Rectal smooth muscle tissue (tissue), 1 donor: Measurements from ENCODE around the gene A4GALT.

Experiments
- H3K27ac ChIP-seq: one replicate; pipeline ENCODE4 v1.7.0; 2013; ENCODE audit warnings: low read depth, low read length, inconsistent platforms
- H3K27me3 ChIP-seq: one replicate; pipeline ENCODE4 v1.7.0; 2013; ENCODE audit warnings: low read length; ENCODE audit not compliant: control insufficient read depth, insufficient read depth
- H3K36me3 ChIP-seq: one replicate; pipeline ENCODE4 v1.7.0; 2013; ENCODE audit warnings: low read length; ENCODE audit not compliant: control insufficient read depth, insufficient read depth
- H3K4me1 ChIP-seq: one replicate; pipeline ENCODE4 v1.7.0; 2013; ENCODE audit warnings: low read length; ENCODE audit not compliant: control insufficient read depth, insufficient read depth
- H3K4me3 ChIP-seq: one replicate; pipeline ENCODE4 v1.7.0; 2013; ENCODE audit warnings: low read length
- H3K9ac ChIP-seq: one replicate; pipeline ENCODE4 v1.7.0; 2013; ENCODE audit warnings: low read length

Gene A4GALT

DNA sequence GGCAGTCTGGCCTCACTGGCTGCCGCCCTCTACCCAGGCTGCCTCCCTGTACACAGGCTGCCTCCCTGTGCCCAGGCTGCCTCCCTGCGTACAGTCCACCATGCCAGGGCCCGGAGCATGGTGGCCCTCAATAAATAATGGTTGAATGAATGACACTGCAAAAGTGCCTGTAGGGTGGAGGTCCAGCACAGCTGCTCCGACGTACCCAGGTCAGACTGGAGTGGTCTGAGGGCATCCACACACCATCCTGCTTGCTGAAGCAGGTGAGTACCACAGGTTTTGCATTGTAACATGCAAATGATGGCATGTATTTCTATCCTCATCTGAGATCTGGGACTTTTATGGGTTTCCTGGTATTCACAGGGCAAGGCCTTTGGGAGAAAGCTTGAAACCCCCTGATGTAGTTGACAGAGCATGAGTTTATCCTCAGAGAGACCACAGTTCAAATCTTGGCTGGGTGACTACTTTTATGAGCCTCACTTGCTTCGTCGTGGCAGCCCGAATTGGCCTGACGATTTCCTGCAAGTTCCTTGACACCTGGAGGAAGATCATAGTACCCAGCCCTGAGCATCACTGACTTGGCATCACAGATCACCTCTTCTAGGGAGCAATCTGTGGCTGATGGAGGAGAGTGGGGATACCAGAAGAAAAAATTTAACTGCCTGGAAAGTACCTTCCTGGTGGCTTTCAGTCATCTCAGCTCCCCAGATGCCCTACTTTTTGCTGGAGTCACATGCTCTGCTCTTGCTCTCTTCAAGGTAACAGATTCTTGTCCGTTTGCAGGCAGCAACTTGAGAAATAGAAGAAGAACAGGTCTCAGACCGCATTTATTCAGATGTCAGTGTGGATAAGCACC lies 55.5 kb downstream of the A4GALT start:
- Histone ChIP-seq H3K27ac (no peak overlapping the region), H3K36me3 (no peaks in the 10 kb centered on the region), H3K27me3 (no peaks in the 10 kb centered on the region), H3K4me3 (no peak overlapping the region), H3K9ac (no peak overlapping the region), H3K4me1 (no peaks in the 10 kb centered on the region)

DNA sequence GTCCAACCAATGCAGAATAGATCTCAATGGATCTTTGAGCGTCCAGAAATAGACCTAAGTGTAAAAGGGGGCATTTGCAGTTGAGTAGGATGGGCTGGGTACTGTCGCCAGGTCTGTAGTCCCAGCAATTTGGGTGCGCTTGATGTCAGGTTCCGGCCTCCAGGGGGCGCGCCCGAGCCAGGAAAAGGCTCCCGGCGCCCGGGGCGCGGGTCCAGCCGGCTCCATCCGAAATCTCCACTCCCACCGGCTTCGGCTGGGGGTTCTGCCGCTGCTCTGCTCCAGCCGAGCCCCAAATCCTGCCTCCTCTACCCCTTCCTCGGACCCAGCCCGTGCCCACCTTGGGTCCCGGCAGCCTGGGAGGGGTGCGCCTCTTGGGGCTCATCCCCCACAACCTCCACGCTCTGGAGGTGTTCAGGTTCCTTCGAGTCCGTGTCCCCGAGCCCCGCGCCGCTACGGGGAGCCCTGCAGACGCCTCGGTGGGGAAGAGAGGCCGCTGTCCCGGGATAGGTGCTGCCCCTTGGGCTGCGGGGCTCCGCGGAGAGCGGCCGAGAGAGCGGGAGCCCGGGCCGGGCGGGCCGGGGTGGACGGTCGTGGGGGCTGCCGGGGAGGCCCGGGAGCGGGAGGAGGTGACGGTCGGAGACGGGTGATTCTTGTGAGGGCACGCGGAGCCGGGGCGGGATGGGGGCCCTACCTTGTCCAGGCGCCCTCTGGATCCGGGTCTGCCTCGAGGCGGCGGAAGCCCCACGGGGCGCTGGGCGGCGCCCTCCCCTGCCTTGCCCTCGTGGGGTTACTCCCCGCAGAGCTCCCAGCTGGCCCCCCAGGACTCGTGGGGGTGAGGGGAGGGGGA lies 58.5 kb downstream of the A4GALT start:
- Histone ChIP-seq H3K36me3 (no peaks in the 10 kb centered on the region), H3K27ac (no peak overlapping the region), H3K4me3 (peak overlapping the region; percentile 75), H3K9ac (peak overlapping the region; percentile 68), H3K27me3 (no peaks in the 10 kb centered on the region), H3K4me1 (no peaks in the 10 kb centered on the region)

DNA sequence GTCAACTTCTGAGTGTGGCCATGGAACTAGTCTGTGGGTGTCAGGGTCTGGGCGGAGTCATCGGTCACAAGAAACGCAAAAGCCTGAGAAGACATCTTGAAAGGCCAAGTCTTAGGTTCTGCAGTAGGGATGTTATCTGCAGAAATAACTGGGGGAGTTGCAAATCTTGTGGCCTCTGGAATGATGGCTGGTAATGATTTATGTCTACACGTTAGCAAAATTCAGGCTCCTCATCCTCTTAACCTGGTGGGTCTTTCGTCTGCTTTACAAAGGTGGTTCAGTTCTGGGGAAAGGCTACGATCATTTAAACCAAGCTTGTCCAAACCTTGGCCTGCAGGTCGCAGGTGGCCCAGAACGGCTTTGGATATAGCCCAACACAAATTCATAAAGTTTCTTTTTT lies 64.1 kb downstream of the A4GALT start:
- H3K4me1 ChIP-seq, result no peaks in the 10 kb centered on the region
- no peak overlapping the region for H3K27ac ChIP-seq
- H3K27me3 ChIP-seq, result no peaks in the 10 kb centered on the region
- H3K9ac ChIP-seq, result no peak overlapping the region
- no peaks in the 10 kb centered on the region for H3K36me3 ChIP-seq
- no peak overlapping the region for H3K4me3 ChIP-seq

DNA sequence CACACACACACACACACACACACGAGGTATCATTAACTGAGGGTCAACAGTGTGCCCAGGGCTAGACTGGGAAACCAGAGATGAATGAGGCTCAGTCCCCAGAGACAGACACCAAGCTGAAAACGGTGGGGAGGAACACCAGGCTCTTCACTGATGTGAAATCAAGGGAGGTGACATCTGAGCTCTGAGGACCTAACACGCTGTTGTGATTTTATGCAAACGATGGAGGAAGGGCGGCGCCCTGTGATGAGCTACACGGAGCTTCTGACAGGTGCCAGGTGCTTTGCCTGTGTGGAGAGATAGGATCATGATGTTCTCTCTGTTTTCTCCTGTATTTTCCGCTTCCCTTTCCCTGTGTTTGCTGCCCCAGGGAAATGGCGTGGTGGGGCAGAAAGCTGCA lies 65.0 kb downstream of the A4GALT start:
- H3K27ac ChIP-seq, result no peak overlapping the region
- H3K36me3 ChIP-seq, result no peaks in the 10 kb centered on the region
- no peaks in the 10 kb centered on the region for H3K27me3 ChIP-seq

GRCh38 chr22:42654436-42655073 lies 66.1 kb downstream of the A4GALT start:
- no peaks in the 10 kb centered on the region for H3K36me3 ChIP-seq
- H3K4me3 ChIP-seq, result no peak overlapping the region
- H3K27me3 ChIP-seq, result no peaks in the 10 kb centered on the region
- H3K9ac ChIP-seq, result no peak overlapping the region
- no peaks in the 10 kb centered on the region for H3K4me1 ChIP-seq
- no peak overlapping the region for H3K27ac ChIP-seq

More for the DNA sequence above, 65.0 kb downstream of the A4GALT start:
- Histone ChIP-seq H3K9ac (no peak overlapping the region), H3K4me3 (no peak overlapping the region), H3K4me1 (no peaks in the 10 kb centered on the region)

DNA sequence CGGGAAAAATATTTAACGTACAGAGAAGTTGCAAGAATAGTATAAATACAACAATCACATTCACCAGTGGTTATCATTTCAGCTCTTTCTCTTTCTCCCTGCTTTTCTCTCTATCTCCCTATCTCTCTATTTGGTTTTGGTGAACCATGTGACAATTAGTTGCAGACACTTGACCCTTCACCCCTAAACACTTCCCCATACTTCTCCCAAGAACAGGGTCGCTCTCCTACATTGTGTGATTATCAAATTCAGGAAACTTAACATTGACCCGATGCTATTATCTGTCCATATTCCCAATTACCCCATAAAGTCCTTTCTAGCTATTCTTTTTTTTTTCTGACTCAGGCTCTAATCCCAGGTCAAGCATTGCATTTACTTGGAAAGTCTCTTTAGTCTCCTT lies 66.7 kb downstream of the A4GALT start:
- H3K4me3 ChIP-seq, result no peak overlapping the region
- no peak overlapping the region for H3K27ac ChIP-seq
- no peaks in the 10 kb centered on the region for H3K4me1 ChIP-seq
- H3K27me3 ChIP-seq, result no peaks in the 10 kb centered on the region
- H3K36me3 ChIP-seq, result no peaks in the 10 kb centered on the region
- no peak overlapping the region for H3K9ac ChIP-seq

DNA sequence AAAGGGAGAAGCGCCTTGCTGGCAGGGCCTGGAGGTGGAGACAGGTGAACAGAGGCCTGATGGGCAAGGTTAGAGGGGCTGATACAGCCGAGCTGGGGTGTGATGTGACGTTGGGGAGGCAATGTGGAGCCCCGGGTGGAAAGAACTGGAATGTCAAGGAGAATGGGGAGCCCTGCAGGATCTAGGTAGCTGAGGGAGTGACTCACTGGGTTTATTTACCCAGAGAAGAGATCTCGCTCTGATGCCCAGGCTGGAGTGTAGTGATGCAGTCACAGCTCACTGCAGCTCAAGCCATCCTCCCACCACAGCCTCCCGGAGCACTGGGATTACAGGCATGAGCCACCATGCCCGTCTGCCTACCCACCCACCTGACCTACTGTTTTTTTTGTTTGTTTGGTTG lies 69.5 kb downstream of the A4GALT start:
- H3K9ac ChIP-seq, result no peak overlapping the region

GRCh38 chr22:42649246-42650099 lies 71.2 kb downstream of the A4GALT start, which contains the start of gene CYB5R3:
Gene CYB5R3, minus strand, starts transcription at chr22:42649392. Its CDS starts 77 bp downstream, at chr22:42649315.
- no peaks in the 10 kb centered on the region for H3K36me3 ChIP-seq
- peak within 1 kb of the TSS; percentile 98 for H3K9ac ChIP-seq
- H3K27me3 ChIP-seq, result no peaks in the 10 kb centered on the region
- peak within 1 kb of the TSS; percentile 98 for H3K4me3 ChIP-seq
- H3K27ac ChIP-seq, result peak within 1 kb of the TSS; percentile 85
- H3K4me1 ChIP-seq, result peaks cover 30% of the 10 kb centered on the region

More for the DNA sequence above, 69.5 kb downstream of the A4GALT start:
- no peaks in the 10 kb centered on the region for H3K36me3 ChIP-seq
- H3K27me3 ChIP-seq, result no peaks in the 10 kb centered on the region
- H3K4me1 ChIP-seq, result peaks cover 13% of the 10 kb centered on the region
- no peak overlapping the region for H3K27ac ChIP-seq
- H3K4me3 ChIP-seq, result no peak overlapping the region

DNA sequence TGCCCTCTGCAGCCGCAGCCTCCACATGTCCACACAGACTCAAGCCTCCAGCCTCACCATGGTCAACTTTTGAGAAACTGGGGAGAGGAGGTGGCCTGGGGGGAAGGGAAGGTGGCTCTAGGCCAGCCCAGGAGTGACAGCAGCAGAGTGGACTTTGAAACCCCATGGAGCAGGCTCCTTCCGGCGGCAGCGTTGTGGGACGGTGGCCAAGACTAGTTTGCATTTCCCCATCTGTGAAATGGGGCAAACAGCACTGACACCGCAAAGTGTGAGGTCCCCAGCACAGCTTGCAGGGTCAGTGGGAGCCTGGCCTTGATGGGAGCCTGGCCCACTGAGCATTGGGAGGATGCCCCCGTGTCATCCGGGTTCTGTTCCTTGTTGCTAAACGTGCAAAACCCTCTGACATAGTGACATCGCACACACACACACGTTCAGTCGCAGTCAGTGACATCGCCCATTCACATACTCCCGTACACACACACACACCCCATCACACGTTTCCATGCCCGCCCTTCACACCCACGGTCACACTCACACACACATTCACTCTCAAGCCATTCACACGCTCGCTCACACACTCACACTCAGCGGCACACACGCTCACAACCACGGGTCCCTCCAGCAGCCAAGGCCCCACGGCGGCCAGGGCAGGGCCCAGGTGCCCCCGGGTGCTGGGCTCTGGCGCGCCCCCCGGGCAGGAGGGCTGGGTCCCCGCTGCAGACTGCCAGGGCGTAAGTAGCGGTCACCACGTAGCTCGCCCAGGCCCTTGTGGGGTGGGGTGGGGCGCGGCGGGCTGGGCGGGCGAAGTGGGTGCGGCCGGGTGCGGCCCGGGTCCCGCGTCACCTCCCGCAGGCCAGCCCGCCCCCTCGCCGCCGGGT lies 72.1 kb downstream of the A4GALT start:
- no peaks in the 10 kb centered on the region for H3K27me3 ChIP-seq
- H3K4me1 ChIP-seq, result peaks cover 39% of the 10 kb centered on the region
- peak overlapping the region; percentile 98 for H3K9ac ChIP-seq
- H3K27ac ChIP-seq, result peak overlapping the region; percentile 85
- H3K4me3 ChIP-seq, result peak overlapping the region; percentile 98
- no peaks in the 10 kb centered on the region for H3K36me3 ChIP-seq

GRCh38 chr22:42648017-42648367 lies 72.7 kb downstream of the A4GALT start:
- Histone ChIP-seq H3K27ac (peak overlapping the region; percentile 85), H3K36me3 (no peaks in the 10 kb centered on the region), H3K27me3 (no peaks in the 10 kb centered on the region), H3K4me1 (peaks cover 39% of the 10 kb centered on the region), H3K9ac (peak overlapping the region; percentile 98), H3K4me3 (peak overlapping the region; percentile 98)
